Motor neuron (in vitro differentiated cells): ENCODE measurements around the gene SEMA5A. TPM values are rescaled to one million over a fixed set of nuclear protein-coding genes. Genes with fewer than 3 reads are reported as not detected.

ENCODE experiments used
- ATAC-seq, 8 experiments: fragments of 200-7000 bp; cut with Tn5 transposase; replicated peaks in 6 of 8; 2 replicates each; pipeline ENCODE4 v1.8.0; 2021; ENCODE audit warnings: mild to moderate bottlenecking in 8 of 8, moderate library complexity in 8 of 8
- H3K27ac ChIP-seq, 2 donors: fragments of 250-450 bp; sonication (Bioruptor Pico); 2 replicates each; pipeline ENCODE4 v1.9.0; 2021; ENCODE audit warnings: antibody characterized with exemption in 2 of 2, mild to moderate bottlenecking in 2 of 2, moderate library complexity in 1 of 2
- H3K4me1 ChIP-seq, 2 donors: fragments of 250-450 bp; sonication (Bioruptor Pico); replicated peaks in 1 of 2; 2 replicates each; pipeline ENCODE4 v1.6.1; 2021; ENCODE audit warnings: antibody characterized with exemption in 2 of 2, mild to moderate bottlenecking in 2 of 2, moderate library complexity in 1 of 2
- H3K4me3 ChIP-seq, 5 donors: fragments of 250-450 bp; sonication (Bioruptor Pico); 2 replicates each; pipeline ENCODE4 v1.9.0; 2021; ENCODE audit warnings: antibody characterized with exemption in 5 of 5, mild to moderate bottlenecking in 5 of 5, moderate library complexity in 4 of 5
- WGBS, 10 experiments: fragments of 450-650 bp; shearing (Covaris generic); methylation state at CpG; one replicate each; pipeline ENCODE4 v1.0.0; 2022; 5-methylcytosine and 5-hydroxymethylcytosine counted together
- in situ Hi-C, 9 experiments: fragments of 400-800 bp; cut with MboI; loops; one replicate each; pipeline ENCODE4 v1.15.0; 2021; ENCODE audit warnings: low sequenced_read_pairs in 9 of 9, low pct_unique_long_range_greater_than_20kb in 2 of 9; ENCODE audit not compliant: unreplicated experiment in 9 of 9
- total RNA-seq, 8 experiments: library from RNA; unstranded; fragments of 300-600 nt; gene quantifications; 2 replicates each; pipeline versions ENCODE4 v1.2.3 to v1.2.4, GENCODE V29; 2022

The SEMA5A gene
- total RNA-seq, 8 experiments from 2014 or later = 0.73 to 98.5 (median 17.5) TPM

DNA sequence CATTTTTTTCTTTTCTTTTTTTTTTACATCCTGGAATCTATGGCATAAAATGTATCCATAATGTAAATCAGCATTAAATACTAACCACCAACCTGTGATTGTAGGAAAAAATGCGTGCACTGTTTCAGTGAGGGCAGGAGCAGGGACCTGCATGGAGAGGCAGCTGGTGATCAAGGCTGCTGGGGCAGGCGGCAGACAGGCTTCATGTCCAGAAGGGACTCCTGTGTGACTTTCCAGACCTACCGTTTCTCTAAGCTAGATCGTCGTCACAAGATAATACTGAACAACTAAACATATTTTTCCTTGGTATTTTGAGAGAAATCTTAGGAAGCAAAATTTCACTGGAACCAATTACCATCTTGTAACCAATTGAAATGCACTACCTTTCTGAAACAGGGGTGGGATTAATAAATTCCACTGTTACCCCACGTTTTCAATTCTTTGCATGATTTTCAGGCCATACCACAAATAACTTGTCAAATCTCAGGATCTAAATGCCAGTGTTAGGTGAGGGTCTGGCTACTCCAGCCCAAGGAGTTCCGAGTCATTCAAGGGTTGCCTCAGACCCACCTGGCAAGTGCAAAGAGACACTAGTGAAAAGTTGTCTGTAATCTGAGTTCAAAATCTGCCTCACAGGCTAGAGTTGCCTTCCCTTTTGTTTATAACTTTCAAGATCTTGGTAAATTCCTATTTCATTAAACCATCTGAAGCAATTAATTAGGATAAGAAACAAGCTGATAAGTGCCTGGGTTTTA, 198.2 kb downstream of the SEMA5A start:
- ATAC-seq = peak in 1 of 8 experiments; percentile 8
- Histone ChIP-seq H3K4me1 (no peaks in the 10 kb centered on the region), H3K4me3 (no peak overlapping the region), H3K27ac (no peak overlapping the region)
- 49 to 100% (median 80%) methylated on average over 1 to 7 of the region's 7 CpGs for WGBS, 10 experiments
- in situ Hi-C loops = no loop called here

DNA sequence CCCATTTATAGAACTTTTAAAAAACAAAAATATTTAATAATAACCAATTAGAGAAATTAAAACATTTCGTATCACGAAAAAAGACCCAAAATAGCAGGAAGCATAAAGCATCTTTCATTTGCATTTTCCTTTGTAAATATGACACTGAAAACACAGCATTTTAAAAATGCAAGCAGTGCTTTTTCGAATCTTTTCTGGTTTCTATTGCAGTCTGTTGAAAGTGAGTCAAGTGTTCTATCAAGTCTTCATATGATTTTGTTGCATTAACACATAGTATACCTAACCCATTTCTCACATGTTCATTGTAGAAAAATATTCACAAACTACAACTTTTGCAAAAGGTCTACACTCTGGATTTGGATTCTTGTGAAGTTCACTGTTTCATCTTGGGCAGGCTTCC, 198.8 kb downstream of the SEMA5A start:
- 56 to 100% (median 88%) methylated on average over 3 of the region's 3 CpGs for WGBS, 10 experiments
- H3K4me3 ChIP-seq = no peak overlapping the region
- no peak for ATAC-seq
- H3K27ac ChIP-seq = no peak overlapping the region
- in situ Hi-C loops = no loop called here
- H3K4me1 ChIP-seq = no peaks in the 10 kb centered on the region

DNA sequence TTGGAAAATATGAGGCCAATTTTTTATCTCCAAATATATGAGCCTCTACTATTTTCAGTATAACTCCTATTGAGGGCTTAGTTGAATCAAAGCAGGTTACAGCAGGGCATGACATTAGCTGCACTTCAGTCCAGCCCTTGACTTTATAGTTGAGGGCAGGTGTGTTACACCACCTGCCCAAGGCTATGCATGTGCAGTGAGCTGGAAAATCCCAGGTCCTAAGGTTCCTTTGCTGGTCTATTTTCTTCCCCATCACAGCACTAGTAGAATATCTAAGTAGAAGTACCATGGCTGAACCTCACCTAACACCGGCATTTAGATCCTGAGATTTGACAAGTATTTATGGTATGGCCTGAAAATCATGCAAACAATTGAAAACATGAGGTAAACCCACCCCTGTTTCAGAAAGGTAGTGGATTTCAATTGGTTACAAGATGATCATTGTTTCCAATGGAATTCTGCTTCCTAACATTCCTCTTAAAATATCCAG, 201.1 kb downstream of the SEMA5A start:
- Histone ChIP-seq H3K4me3 (no peak overlapping the region), H3K4me1 (no peaks in the 10 kb centered on the region), H3K27ac (no peak overlapping the region)
- in situ Hi-C loops = no loop called here
- no peak for ATAC-seq
- 83 to 100% (median 100%) methylated on average over 1 of the region's 1 CpG; no CpG with 5 or more reads in 5 of the 10 experiments for WGBS, 10 experiments

DNA sequence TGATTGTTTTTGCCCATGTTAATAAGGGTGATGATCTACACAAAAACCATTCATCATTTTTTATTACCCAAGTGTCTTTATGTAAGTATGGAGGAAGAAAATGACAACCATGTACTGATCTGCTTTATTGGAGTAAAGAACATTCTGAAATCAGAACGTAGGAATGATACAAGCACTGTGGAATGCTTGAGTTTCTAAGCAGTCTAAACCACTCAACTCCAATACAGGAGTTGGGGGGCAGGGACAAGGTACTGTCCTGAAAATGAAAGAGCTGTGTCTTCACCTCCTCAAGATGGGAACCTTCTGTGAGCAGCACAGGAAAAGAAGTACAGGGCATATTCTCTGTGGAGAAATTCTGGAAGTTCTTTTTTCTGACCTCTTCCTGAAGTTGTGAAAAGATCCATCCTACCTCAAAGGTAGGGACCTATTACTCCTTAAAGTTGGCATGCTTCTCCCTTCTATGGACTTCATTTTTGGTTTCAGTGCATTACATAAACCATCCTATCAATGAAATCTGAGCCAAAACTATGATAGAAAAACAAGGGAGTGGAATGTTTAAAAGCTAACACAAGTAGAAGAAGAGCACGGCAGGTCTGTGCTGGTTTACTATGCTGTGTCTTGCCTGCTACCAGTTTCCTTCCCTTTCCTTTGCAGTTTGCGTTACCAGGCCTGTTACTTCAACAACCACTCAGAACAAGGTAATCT, 202.6 kb downstream of the SEMA5A start:
- ATAC-seq = peak in 3 of 8 experiments; percentile 4 to 24 (median 18)
- 0 to 80% (median 50%) methylated on average over 1 to 3 of the region's 3 CpGs; no CpG with 5 or more reads in 1 of the 10 experiments for WGBS, 10 experiments
- peaks cover 0 to 5% of the 10 kb centered on the region in 2 donors for H3K4me1 ChIP-seq
- in situ Hi-C loops = no loop called here
- H3K4me3 ChIP-seq = no peak overlapping the region
- no peak overlapping the region for H3K27ac ChIP-seq

DNA sequence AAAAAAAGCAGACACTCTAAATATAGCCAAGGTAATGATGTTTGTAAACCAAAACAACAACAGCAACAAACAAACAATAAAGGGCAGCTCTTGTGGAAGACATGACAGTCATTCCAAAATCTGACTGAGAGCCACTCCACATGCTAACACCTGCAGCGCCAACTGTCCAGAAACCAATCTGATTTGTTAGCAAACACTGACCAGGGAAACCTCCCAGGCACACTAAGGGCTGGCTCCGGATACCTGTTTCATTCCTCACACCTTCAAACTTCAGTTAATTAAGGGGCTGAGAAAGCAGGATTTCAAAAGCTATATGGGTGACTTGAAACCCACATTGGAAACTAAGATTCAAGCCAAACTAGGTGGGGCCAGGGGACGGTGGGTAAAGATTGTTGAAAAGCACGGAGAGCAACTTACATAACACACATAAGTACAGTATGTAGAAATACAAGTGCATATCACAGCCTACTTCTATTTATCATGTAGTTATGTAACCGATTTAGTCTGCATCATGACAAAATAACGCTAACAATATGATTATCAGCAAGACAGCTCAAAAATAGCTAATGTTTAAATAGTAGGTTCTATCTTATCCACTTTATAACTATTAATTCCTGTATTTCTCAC, 203.6 kb downstream of the SEMA5A start:
- 57 to 100% (median 83%) methylated on average over 1 to 6 of the region's 6 CpGs; no CpG with 5 or more reads in 1 of the 10 experiments for WGBS, 10 experiments
- no peak for ATAC-seq
- peaks cover 4 to 8% of the 10 kb centered on the region in 2 donors for H3K4me1 ChIP-seq
- in situ Hi-C loops = no loop called here
- H3K4me3 ChIP-seq = no peak overlapping the region
- H3K27ac ChIP-seq = no peak overlapping the region

DNA sequence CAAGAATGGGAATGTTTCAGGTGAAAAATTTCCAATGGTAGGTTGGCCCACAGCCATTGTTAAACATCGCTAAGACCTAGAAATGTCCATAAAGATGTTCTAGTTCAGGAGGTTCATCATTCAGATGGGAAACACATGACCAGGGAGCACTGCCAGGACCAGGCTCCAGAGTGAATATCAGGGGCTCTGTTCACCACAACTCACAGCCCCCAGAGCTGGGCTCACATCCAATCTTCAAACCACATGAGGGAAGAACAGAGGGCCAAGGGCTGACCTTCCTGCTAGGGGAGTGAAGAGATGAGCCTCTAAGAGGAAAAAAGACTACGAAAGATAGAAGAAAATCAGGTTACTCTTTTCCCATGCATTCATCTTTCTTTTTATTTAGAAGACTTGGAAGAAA, 205.8 kb downstream of the SEMA5A start:
- 30 to 100% (median 72%) methylated on average over 1 to 2 of the region's 2 CpGs; no CpG with 5 or more reads in 2 of the 10 experiments for WGBS, 10 experiments
- in situ Hi-C loops = no loop called here
- no peak for ATAC-seq

DNA sequence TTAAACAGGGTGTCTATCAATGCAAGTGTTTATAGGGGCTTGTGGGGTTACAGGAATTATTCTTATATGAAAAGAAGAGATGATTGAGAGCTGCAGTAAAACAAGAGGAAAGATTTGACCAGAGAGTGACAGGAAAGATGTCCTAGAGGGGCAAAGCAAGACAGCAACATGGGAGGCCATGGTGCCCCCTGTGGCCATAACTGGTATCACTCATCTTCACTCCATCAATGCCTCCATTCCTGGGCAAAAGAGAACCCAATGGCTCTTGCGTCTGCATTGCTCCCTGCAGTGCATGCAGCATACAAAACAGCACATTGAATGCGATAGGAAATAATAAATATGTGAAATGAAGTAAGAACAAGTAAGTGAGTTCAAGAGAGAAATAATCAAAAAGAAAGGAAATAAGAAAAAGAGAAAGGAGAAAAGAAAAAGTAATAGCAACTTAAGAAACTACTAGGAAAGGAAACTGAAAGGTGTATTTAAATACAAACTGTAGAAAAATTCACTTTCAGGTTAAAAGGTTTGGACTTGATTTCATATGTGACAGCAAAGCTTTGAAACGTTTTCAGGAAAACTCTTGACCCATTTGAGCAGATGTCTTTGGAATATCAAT, 206.6 kb downstream of the SEMA5A start:
- H3K4me3 ChIP-seq = no peak overlapping the region
- in situ Hi-C loops = no loop called here
- 67 to 100% (median 84%) methylated on average over 2 to 3 of the region's 3 CpGs for WGBS, 10 experiments
- peaks cover 4 to 8% of the 10 kb centered on the region in 2 donors for H3K4me1 ChIP-seq
- no peak for ATAC-seq
- no peak overlapping the region for H3K27ac ChIP-seq

More for the DNA sequence above, 205.8 kb downstream of the SEMA5A start:
- H3K4me3 ChIP-seq = no peak overlapping the region
- peaks cover 4 to 8% of the 10 kb centered on the region in 2 donors for H3K4me1 ChIP-seq
- no peak overlapping the region for H3K27ac ChIP-seq

DNA sequence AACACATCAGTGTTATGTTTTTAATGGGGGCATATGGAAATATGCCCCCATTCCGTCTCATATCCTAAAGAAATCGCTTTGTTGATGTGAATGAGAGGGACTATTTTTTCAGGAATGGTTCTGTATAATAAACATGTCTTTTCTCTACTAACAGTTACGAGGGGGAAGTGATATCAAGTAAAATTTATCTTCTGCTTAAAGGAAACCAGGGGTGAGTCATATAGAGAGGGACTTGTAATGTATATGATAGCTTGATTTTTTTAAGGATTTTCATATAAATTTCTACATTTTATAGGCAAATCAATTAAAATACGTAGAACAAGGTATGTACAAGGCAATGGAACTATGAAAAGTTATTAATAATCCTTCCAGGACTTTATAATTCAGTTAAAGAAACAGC, 207.1 kb downstream of the SEMA5A start:
- 43 to 100% (median 85%) methylated on average over 2 to 4 of the region's 4 CpGs for WGBS, 10 experiments
- peaks cover 4 to 8% of the 10 kb centered on the region in 2 donors for H3K4me1 ChIP-seq
- H3K27ac ChIP-seq = no peak overlapping the region
- no peak overlapping the region for H3K4me3 ChIP-seq
- no peak for ATAC-seq
- in situ Hi-C loops = no loop called here

DNA sequence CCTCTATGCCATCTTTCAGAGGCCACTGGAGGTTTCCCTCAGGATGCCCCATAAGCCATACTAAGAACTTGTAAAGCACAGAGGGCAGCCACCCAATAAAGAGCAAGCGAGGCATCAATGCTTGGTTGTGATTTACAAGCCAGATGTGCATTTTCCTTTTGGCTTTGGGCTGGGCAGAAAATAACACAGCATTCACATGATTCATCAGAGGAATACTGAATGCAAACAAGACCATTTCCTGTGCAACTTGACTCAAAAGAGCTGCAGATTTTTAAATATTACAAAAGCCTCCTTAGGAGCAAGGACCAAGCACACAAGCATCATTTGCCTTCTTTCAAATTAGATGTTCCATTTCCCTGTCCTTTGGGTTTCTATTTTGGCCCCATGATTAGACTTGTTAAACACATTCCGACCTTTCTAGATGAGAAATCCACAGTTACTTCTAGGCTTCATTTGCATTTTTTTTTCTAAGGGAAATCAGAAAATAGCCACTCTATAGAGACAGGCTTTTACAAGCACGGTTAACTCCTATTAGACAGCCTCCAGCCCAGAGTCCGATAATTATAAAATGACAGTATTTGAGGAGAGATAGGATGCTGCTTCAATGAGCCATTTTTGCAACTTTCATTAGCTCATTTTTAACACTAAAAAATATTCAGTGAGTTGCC, 207.8 kb downstream of the SEMA5A start:
- peak; percentile 24 to 92 (median 65) for ATAC-seq
- no peak overlapping the region for H3K4me3 ChIP-seq
- peaks cover 4 to 8% of the 10 kb centered on the region in 2 donors for H3K4me1 ChIP-seq
- in situ Hi-C loops = no loop called here
- H3K27ac ChIP-seq = no peak overlapping the region
- 0 to 89% (median 62%) methylated on average over 1 to 4 of the region's 4 CpGs for WGBS, 10 experiments

DNA sequence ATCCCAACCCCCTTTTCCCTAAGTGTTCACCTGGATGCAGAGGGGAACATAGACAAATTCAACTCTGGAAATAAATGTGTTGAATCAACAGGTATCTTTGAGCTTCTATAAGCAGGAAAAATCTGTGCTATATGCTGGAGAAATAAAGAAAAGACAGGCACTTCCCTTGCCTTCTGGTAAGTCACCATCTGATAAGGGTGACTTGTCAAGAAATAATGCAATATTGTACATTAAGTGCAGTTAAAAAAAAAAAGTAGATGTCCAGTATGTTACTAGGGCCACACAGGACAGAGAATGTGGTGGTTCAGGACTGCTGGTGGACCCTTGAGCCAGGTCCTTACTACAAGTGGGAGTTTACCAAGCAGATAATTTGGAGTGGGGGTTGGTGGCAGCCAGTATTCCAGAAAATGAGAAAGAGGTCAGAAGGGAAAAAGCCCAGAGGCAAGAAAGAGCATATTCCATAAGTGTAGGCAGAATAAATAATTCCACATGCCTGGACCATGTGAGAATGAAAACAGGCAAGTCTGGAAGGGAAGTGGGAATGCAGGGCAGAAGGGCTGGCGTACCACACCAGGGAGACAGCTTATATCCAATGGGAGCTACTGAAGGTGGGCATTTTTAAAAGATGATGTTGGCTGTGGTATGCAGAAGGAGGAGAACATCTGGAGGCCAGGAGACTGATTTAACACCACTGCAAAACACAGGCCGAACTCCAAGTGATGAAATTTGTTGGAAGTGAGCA, 209.9 kb downstream of the SEMA5A start:
- peaks cover 4 to 8% of the 10 kb centered on the region in 2 donors for H3K4me1 ChIP-seq
- in situ Hi-C loops = no loop called here
- no peak overlapping the region for H3K27ac ChIP-seq
- WGBS, 10 experiments = 0 to 100% (median 96%) methylated on average over 1 to 2 of the region's 2 CpGs; no CpG with 5 or more reads in 2 of the 10 experiments
- no peak overlapping the region for H3K4me3 ChIP-seq
- peak in 3 of 8 experiments; percentile 9 to 78 (median 27) for ATAC-seq

DNA sequence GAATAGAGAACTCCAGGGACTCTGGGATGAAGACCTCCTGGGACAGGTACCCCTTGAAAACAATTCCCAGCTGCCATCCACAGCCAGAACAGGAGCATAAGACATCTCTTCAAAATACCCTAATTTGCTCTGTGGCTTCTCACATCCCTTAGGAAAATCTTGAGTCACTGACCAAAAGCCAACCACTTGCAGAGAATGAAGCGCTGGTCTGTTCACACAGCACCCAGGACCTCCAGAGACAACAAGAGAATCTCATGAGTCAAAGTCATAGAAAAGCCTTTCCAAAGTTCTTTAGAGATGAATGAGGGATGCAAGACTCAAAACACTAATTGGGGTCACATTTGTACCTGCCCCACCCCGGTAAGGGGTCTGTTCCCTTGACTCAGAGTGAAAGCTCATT, 210.6 kb downstream of the SEMA5A start:
- 17 to 100% (median 92%) methylated on average over 1 to 2 of the region's 2 CpGs; no CpG with 5 or more reads in 5 of the 10 experiments for WGBS, 10 experiments
- Histone ChIP-seq H3K27ac (no peak overlapping the region), H3K4me1 (peaks cover 4 to 8% of the 10 kb centered on the region in 2 donors), H3K4me3 (no peak overlapping the region)
- in situ Hi-C loops = no loop called here
- ATAC-seq = no peak

DNA sequence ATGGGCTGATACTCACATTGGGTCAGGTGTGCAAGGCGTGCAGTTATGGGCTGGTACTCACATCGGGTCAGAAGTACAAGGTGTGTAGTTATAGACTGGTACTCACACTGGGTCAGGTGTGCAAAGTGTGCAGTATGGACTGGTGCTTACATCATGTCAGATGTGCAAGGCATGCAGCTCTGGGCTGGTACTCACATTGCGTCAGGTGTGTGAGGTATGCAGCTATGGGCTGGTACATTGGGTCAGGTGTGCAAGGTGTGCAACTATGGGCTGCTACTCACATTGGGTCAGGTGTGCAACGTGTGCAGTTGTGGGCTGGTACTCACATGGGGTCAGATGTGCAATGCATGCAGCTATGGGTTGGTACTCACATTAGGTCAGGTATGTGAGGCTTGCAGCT, 213.8 kb downstream of the SEMA5A start:
- in situ Hi-C loops = no loop called here
- no peak overlapping the region for H3K4me3 ChIP-seq
- 40 to 100% (median 100%) methylated on average over 1 to 2 of the region's 4 CpGs; no CpG with 5 or more reads in 4 of the 10 experiments for WGBS, 10 experiments

More for the DNA sequence above, 213.8 kb downstream of the SEMA5A start:
- ATAC-seq = no peak
- Histone ChIP-seq H3K4me1 (no peaks in the 10 kb centered on the region), H3K27ac (no peak overlapping the region)
